GM21576 (cell line): ENCODE results near the gene ZNF609.

Source experiments
- ATAC-seq: cut with Tn5 transposase; IDR thresholded peaks from one replicate; pipeline ENCODE4 v1.9.1; 2021; ENCODE audit warnings: mild to moderate bottlenecking, moderate library complexity; ENCODE audit not compliant: unreplicated experiment

ZNF609 gene

GRCh38 chr15:64460206-64460723 lies at the start of gene ZNF609:
TSS of gene ZNF609 (plus strand) at chr15:64460578. CDS start at chr15:64499420, 38,842 bp downstream.
- ATAC-seq, result peak; percentile 55

- no peak for ATAC-seq
Measured at GRCh38 chr15:64412216-64412615, 48.2 kb upstream of the ZNF609 start.

GRCh38 chr15:64422697-64423096 lies 37.7 kb upstream of the ZNF609 start:
- ATAC-seq, result no peak

GRCh38 chr15:64423970-64424369 lies 36.4 kb upstream of the ZNF609 start:
- ATAC-seq, result no peak

- no peak for ATAC-seq
Measured at GRCh38 chr15:64425221-64425620, 35.2 kb upstream of the ZNF609 start.

- ATAC-seq, result no peak
Measured at GRCh38 chr15:64426845-64427465, 33.4 kb upstream of the ZNF609 start.

- ATAC-seq, result no peak
Measured at GRCh38 chr15:64429448-64429847, 30.9 kb upstream of the ZNF609 start.

GRCh38 chr15:64430000-64430735 lies 30.2 kb upstream of the ZNF609 start:
- ATAC-seq, result no peak

- no peak for ATAC-seq
Measured at GRCh38 chr15:64437982-64438381, 22.4 kb upstream of the ZNF609 start.

- ATAC-seq, result no peak
Measured at GRCh38 chr15:64438653-64439447, 21.5 kb upstream of the ZNF609 start.

GRCh38 chr15:64441852-64442251 lies 18.5 kb upstream of the ZNF609 start:
- ATAC-seq, result no peak

GRCh38 chr15:64443016-64443415 lies 17.4 kb upstream of the ZNF609 start:
- ATAC-seq, result no peak

GRCh38 chr15:64443747-64444621 lies 16.4 kb upstream of the ZNF609 start:
- peak; percentile 67 for ATAC-seq

GRCh38 chr15:64444836-64445235 lies 15.5 kb upstream of the ZNF609 start:
- ATAC-seq, result no peak

GRCh38 chr15:64447536-64448315 lies 12.7 kb upstream of the ZNF609 start:
- ATAC-seq, result no peak

- no peak for ATAC-seq
Measured at GRCh38 chr15:64452988-64453688, 7.2 kb upstream of the ZNF609 start.

GRCh38 chr15:64453689-64454037 lies 6.7 kb upstream of the ZNF609 start:
- no peak for ATAC-seq

- ATAC-seq, result no peak
Measured at GRCh38 chr15:64454282-64454681, 6.1 kb upstream of the ZNF609 start.

GRCh38 chr15:64455961-64456371 lies 4.4 kb upstream of the ZNF609 start:
- no peak for ATAC-seq
